HEK293T (cell line): ENCODE results near the gene FEM1B.

Experiments used
- ARNT ChIP-seq: fragments of 450-650 bp; IDR thresholded peaks from 2 replicates; pipeline ENCODE4 v1.6.1; 2017; ENCODE audit warnings: mild to moderate bottlenecking
- ELF4 ChIP-seq: fragments of 450-650 bp; IDR thresholded peaks from 2 replicates; pipeline ENCODE4 v1.6.1; 2017; ENCODE audit warnings: antibody characterized with exemption
- FOXA1 ChIP-seq: fragments of 450-650 bp; IDR thresholded peaks from 2 replicates; pipeline ENCODE4 v1.6.1; 2016; ENCODE audit warnings: mild to moderate bottlenecking
- FOXM1 ChIP-seq: fragments of 450-650 bp; IDR thresholded peaks from 2 replicates; pipeline ENCODE4 v1.6.1; 2017; ENCODE audit warnings: mild to moderate bottlenecking, borderline replicate concordance
- HDGF ChIP-seq: fragments of 450-650 bp; IDR thresholded peaks from 2 replicates; pipeline ENCODE4 v1.6.1; 2017; ENCODE audit warnings: antibody characterized with exemption, borderline replicate concordance
- NFRKB ChIP-seq: fragments of 450-650 bp; IDR thresholded peaks from 2 replicates; pipeline ENCODE4 v1.6.1; 2016; ENCODE audit warnings: mild to moderate bottlenecking, moderate library complexity
- PKNOX1 ChIP-seq: fragments of 450-650 bp; IDR thresholded peaks from 2 replicates; pipeline ENCODE4 v1.6.1; 2016
- SP1 ChIP-seq: fragments of 450-650 bp; IDR thresholded peaks from 2 replicates; pipeline ENCODE4 v1.6.1; 2017

- TF ChIP-seq ARNT = no peak
- TF ChIP-seq FOXM1 = no peak
- no peak for TF ChIP-seq HDGF
- TF ChIP-seq ELF4 = no peak
- no peak for TF ChIP-seq NFRKB
- TF ChIP-seq SP1 = no peak
- no peak for TF ChIP-seq PKNOX1
- no peak for TF ChIP-seq FOXA1
Measured at GRCh38 chr15:68318008-68318835, 40.7 kb downstream of the FEM1B start.
